B cell (primary cell): ENCODE results near the gene GUCD1. TPM values are rescaled to one million over a fixed set of nuclear protein-coding genes. Genes with fewer than 3 reads are reported as not detected.

Experiments
- ATAC-seq: fragments of 200-7000 bp; cut with Tn5 transposase; one replicate; pipeline ENCODE4 v1.10.0; 2021; ENCODE audit warnings: low read depth, mild to moderate bottlenecking, moderate number of reproducible peaks, moderate library complexity
- CTCF ChIA-PET: fragments of 350-600 bp; sonication (Branson Sonifier 250); formaldehyde crosslinking; loops from one replicate; lab custom pipeline; 2021; ENCODE audit warnings: antibody characterized with exemption, inconsistent platforms; lab: Charles Lee
- POLR2A ChIA-PET: fragments of 350-600 bp; sonication (Branson Sonifier 250); formaldehyde crosslinking; loops from one replicate; lab custom pipeline; 2021; ENCODE audit warnings: antibody characterized with exemption; lab: Charles Lee
- DNase-seq: peaks from one replicate; pipeline ENCODE4 v3.0.0; 2013
- H2AFZ ChIP-seq: 2 replicates; pipeline ENCODE4 v1.6.1; 2012; ENCODE audit warnings: mild to moderate bottlenecking, low read depth, low read length; ENCODE audit not compliant: insufficient read depth, poor library complexity, severe bottlenecking
- H3K27ac ChIP-seq, 2 donors: 1 replicate in 1 of 2; 2 replicates in 1 of 2; pipeline ENCODE4 v1.5.1; 2012 to 2013; ENCODE audit warnings: low read length in 2 of 2, mild to moderate bottlenecking in 2 of 2, moderate library complexity in 1 of 2
- H3K27me3 ChIP-seq, 4 experiments: fragments of 200-600 bp in 1 of 4; sonication (generic) in 1 of 4; replicated peaks in 1 of 4; 1 replicate in 2 of 4; 2 replicates in 2 of 4; pipeline versions ENCODE4 v1.6.1 to v1.7.0; 2013 to 2016; ENCODE audit warnings: low read length in 3 of 4, mild to moderate bottlenecking in 2 of 4, mixed read lengths in 1 of 4, moderate library complexity in 1 of 4; ENCODE audit not compliant: insufficient read depth in 4 of 4, control insufficient read depth in 3 of 4; ENCODE audit errors: control extremely low read depth in 1 of 4
- H3K36me3 ChIP-seq, 2 experiments: replicated peaks in 1 of 2; 1 replicate in 1 of 2; 2 replicates in 1 of 2; pipeline versions ENCODE4 v1.6.1 to v1.7.1; 2013; ENCODE audit warnings: low read length in 1 of 2; ENCODE audit not compliant: insufficient read depth in 2 of 2, control insufficient read depth in 1 of 2; ENCODE audit errors: control extremely low read depth in 1 of 2, extremely low read depth in 1 of 2
- H3K4me1 ChIP-seq, 2 donors: fragments of 200-600 bp in 1 of 2; sonication (generic) in 1 of 2; 1 replicate in 1 of 2; 2 replicates in 1 of 2; pipeline versions ENCODE4 v1.5.1 to v1.6.1; 2013 to 2017; ENCODE audit warnings: low read length in 2 of 2; ENCODE audit not compliant: control insufficient read depth in 2 of 2, insufficient read depth in 2 of 2
- H3K4me2 ChIP-seq: replicated peaks from 2 replicates; pipeline ENCODE3; 2012; ENCODE audit warnings: mild to moderate bottlenecking, low read depth, low read length; ENCODE audit not compliant: poor library complexity, severe bottlenecking
- H3K4me3 ChIP-seq, 5 experiments: fragments of 200-600 bp in 1 of 5; sonication (generic) in 1 of 5; 1 replicate in 3 of 5; 2 replicates in 2 of 5; pipeline versions ENCODE4 v1.5.1 to v1.7.0; 2011 to 2016; ENCODE audit warnings: low read length in 4 of 5, mild to moderate bottlenecking in 4 of 5, low read depth in 2 of 5, control low read depth in 1 of 5, moderate library complexity in 1 of 5; ENCODE audit not compliant: insufficient read depth in 1 of 5; ENCODE audit errors: control extremely low read depth in 1 of 5, extremely low read depth in 1 of 5
- H3K79me2 ChIP-seq: fragments of 200-600 bp; sonication (generic); one replicate; pipeline ENCODE4 v1.6.0; 2016; ENCODE audit warnings: low read length; ENCODE audit not compliant: control insufficient read depth, insufficient read depth
- H3K9ac ChIP-seq: fragments of 200-600 bp; sonication (generic); 2 replicates; pipeline ENCODE4 v1.6.1; 2017; ENCODE audit warnings: mild to moderate bottlenecking, low read length, moderate library complexity
- H3K9me3 ChIP-seq, 3 donors: one replicate each; pipeline versions ENCODE4 v1.6.1 to v1.7.1; 2013; ENCODE audit warnings: low read length in 2 of 3; ENCODE audit not compliant: control insufficient read depth in 2 of 3, insufficient read depth in 1 of 3; ENCODE audit errors: control extremely low read depth in 1 of 3
- H4K20me1 ChIP-seq: 2 replicates; pipeline ENCODE4 v1.6.0; 2012; ENCODE audit warnings: mild to moderate bottlenecking, low read length; ENCODE audit not compliant: insufficient read depth, control insufficient read depth, poor library complexity, severe bottlenecking
- H3K27ac Mint-ChIP-seq: one replicate; pipeline ENCODE4 v1.8.0; 2021; ENCODE audit warnings: mixed read lengths
- H3K27me3 Mint-ChIP-seq: one replicate; pipeline ENCODE4 v1.8.0; 2021; ENCODE audit warnings: mixed read lengths
- H3K4me1 Mint-ChIP-seq: one replicate; pipeline ENCODE4 v1.8.0; 2021; ENCODE audit warnings: mixed read lengths
- H3K4me3 Mint-ChIP-seq: one replicate; pipeline ENCODE4 v1.8.0; 2021; ENCODE audit warnings: mixed read lengths
- H3K9me3 Mint-ChIP-seq: one replicate; pipeline ENCODE4 v1.8.0; 2022; ENCODE audit warnings: mixed read lengths; ENCODE audit not compliant: insufficient read depth
- EZH2 ChIP-seq: IDR thresholded peaks from 2 replicates; pipeline ENCODE4 v1.6.1; 2012; ENCODE audit warnings: borderline replicate concordance, low read depth, mild to moderate bottlenecking, moderate library complexity, low read length; ENCODE audit not compliant: insufficient read depth, poor library complexity, severe bottlenecking
- WGBS: methylation state at CpG from one replicate; pipeline ENCODE4 v1.1.5; 2013; ENCODE audit warnings: missing lambda C conversion rate; ENCODE audit not compliant: insufficient coverage; 5-methylcytosine and 5-hydroxymethylcytosine counted together
- intact Hi-C: fragments of 100-400 bp; cut with micrococcal nuclease; formaldehyde crosslinking; loops from one replicate; pipeline ENCODE4 v1.10.0; 2022
- polyA plus RNA-seq: library from polyadenylated mRNA; depleted of rRNA; stranded (reverse); fragments of >200 nt; gene quantifications from 2 replicates; pipeline ENCODE4 v1.2.3, GENCODE V29; 2012
- total RNA-seq, 2 donors: library from RNA; stranded (reverse); fragments of 120-200 nt in 1 of 2; gene quantifications; 1 replicate in 1 of 2; 2 replicates in 1 of 2; pipeline versions ENCODE4 v1.2.3 to v1.2.4, GENCODE V29; 2013 to 2022
- TF ChIP-seq, protein P1 (sequence below): fragments of 200-600 bp; IDR thresholded peaks from one replicate; pipeline ENCODE4 v1.8.0; 2022; ENCODE audit warnings: antibody characterized with exemption, mild to moderate bottlenecking

Gene GUCD1
- total and polyA plus RNA-seq, 2 donors (not counting 1 experiment from before 2014, with no cell fraction given): 257 to 378 TPM

DNA sequence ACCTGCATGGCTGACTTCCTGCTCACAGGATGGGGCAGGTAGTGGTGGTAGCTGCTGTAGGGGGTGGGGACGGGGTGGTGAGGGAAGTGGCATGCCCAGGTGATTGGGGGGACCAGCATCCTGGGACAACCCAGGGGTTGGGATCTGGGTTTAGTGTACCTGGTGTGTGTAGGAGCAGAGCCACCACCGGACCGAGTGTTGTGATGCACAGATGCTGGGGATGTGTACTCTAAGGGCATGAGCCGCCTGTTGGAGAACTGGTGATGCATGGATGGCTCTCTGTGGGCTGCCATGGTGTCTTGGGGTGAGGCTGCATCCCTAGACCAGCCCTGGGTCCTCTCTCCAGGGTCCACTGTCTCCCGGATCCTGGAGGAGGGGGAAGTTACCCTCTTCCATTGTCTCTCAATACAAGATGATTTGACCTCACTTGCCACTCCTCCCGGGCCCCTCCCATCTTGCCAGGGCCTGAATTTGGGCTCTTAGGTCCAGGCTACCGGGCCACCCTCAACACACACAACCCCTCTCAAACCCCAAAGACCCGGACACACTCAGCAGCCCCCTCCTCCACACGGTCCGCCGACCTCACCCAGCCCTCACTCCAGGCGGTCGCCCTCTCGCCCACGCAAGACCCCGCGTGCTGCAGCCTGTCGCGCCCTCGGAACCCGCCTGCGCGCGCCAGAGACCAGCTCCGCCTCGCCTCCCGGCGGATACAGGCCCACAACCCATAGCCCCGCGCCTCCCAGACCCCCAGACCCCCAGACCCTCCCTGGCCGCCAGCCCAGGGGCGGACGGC, 37.3 kb upstream of the GUCD1 start:
- Mint-ChIP-seq H3K4me1 (peaks cover 7% of the 10 kb centered on the region), H3K27me3 (peaks cover 5% of the 10 kb centered on the region), H3K4me3 (peak overlapping the region; percentile 90), H3K9me3 (no peaks in the 10 kb centered on the region), H3K27ac (peak overlapping the region; percentile 56)
- Histone ChIP-seq H3K27ac (no peak overlapping the region), H3K27me3 (peaks cover 0 to 20% (median 0%) of the 10 kb centered on the region in 4 experiments), H3K4me1 (peaks cover 2 to 15% of the 10 kb centered on the region in 2 donors), H3K4me2 (peak overlapping the region; percentile 87), H3K9me3 (peaks cover 0 to 5% (median 0%) of the 10 kb centered on the region in 3 donors), H3K36me3 (no peaks in the 10 kb centered on the region), H3K4me3 (peak overlapping the region in 3 of 5 experiments; percentile 34 to 53 (median 40)), H2AFZ (peak overlapping the region; percentile 58), H4K20me1 (no peaks in the 10 kb centered on the region), H3K79me2 (no peaks in the 10 kb centered on the region), H3K9ac (peak overlapping the region; percentile 55)
- intact Hi-C loops: no loop called here
- ChIA-PET POLR2A (no interaction called here), CTCF (no interaction called here)
- ATAC-seq (no peak), DNase-seq (peak; percentile 27)
- WGBS: 10% methylated on average over 31 of the region's 33 CpGs
- TF ChIP-seq, protein P1, sequence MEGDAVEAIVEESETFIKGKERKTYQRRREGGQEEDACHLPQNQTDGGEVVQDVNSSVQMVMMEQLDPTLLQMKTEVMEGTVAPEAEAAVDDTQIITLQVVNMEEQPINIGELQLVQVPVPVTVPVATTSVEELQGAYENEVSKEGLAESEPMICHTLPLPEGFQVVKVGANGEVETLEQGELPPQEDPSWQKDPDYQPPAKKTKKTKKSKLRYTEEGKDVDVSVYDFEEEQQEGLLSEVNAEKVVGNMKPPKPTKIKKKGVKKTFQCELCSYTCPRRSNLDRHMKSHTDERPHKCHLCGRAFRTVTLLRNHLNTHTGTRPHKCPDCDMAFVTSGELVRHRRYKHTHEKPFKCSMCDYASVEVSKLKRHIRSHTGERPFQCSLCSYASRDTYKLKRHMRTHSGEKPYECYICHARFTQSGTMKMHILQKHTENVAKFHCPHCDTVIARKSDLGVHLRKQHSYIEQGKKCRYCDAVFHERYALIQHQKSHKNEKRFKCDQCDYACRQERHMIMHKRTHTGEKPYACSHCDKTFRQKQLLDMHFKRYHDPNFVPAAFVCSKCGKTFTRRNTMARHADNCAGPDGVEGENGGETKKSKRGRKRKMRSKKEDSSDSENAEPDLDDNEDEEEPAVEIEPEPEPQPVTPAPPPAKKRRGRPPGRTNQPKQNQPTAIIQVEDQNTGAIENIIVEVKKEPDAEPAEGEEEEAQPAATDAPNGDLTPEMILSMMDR: no peak
- TF ChIP-seq EZH2: no peak

DNA sequence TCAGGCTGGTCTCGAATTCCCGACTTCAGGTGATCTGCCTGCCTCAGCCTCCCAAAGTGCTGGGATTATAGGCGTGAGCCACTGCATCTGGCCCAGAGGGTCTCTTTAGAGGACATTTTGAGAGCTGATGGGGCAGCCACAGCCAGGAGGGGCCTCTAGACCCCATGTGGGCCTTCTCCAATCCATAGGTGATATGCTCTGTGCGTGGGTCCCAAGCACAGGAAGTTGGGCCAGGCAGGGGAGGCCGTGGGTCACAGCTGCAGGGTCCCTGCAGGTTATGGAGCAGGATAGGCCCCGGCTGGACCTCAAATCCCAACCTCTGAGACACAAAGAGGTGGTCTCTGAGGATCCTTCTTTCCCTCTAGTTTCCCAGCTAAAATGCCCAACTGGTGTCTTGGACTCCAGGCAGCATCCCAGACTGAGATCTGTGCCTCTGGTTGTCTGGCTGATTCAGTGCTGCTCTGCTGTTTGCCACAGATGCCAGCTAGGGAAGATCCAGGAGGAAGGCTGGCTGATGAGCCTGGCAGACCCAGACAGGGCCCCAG, 36.4 kb upstream of the GUCD1 start:
- peaks cover 0 to 5% (median 0%) of the 10 kb centered on the region in 3 donors for H3K9me3 ChIP-seq
- WGBS: 95% methylated on average over 6 of the region's 6 CpGs
- TF ChIP-seq, protein P1: no peak
- no peak for TF ChIP-seq EZH2
- H3K36me3 ChIP-seq: no peaks in the 10 kb centered on the region
- ChIA-PET POLR2A (no interaction called here), CTCF (no interaction called here)
- H3K4me1 ChIP-seq: peaks cover 2 to 15% of the 10 kb centered on the region in 2 donors
- no peaks in the 10 kb centered on the region for H4K20me1 ChIP-seq
- H3K9me3 Mint-ChIP-seq: no peaks in the 10 kb centered on the region
- H3K79me2 ChIP-seq: no peaks in the 10 kb centered on the region
- H2AFZ ChIP-seq: no peak overlapping the region
- no peak overlapping the region for H3K9ac ChIP-seq
- no peak for ATAC-seq
- H3K27ac ChIP-seq: no peak overlapping the region
- H3K4me2 ChIP-seq: no peak overlapping the region
- DNase-seq: no peak
- no peak overlapping the region for H3K27ac Mint-ChIP-seq
- H3K4me3 ChIP-seq: no peak overlapping the region
- peaks cover 7% of the 10 kb centered on the region for H3K4me1 Mint-ChIP-seq
- H3K27me3 Mint-ChIP-seq: peaks cover 5% of the 10 kb centered on the region
- peak overlapping the region; percentile 10 for H3K4me3 Mint-ChIP-seq
- intact Hi-C loops: no loop called here
- peaks cover 0 to 20% (median 0%) of the 10 kb centered on the region in 4 experiments for H3K27me3 ChIP-seq
